Omental fat pad (tissue), 4 donors: ENCODE measurements around the gene ZFP3. TPM values are rescaled to one million over a fixed set of nuclear protein-coding genes. Genes with fewer than 3 reads are reported as not detected.
A peak's percentile ranks its signal among the peaks of the same experiment; 100 is the strongest.
"Not testable (repeated sequence)": the region's sequence is repeated elsewhere in the genome, so short reads cannot be mapped to it uniquely, and the experiment has no call there.

Source experiments
- ATAC-seq: fragments of 150-250 bp; one replicate; pipeline ENCODE4 v1.9.1; 2016; ENCODE audit warnings: mild to moderate bottlenecking, moderate library complexity; ENCODE audit not compliant: low FRiP score
- DNase-seq: peaks from one replicate; pipeline ENCODE4 v3.0.0-alpha.2; 2019; ENCODE audit warnings: low spot score
- total RNA-seq, 4 donors: library from RNA; depleted of rRNA; stranded (reverse); fragments of >200 nt; gene quantifications; one replicate each; pipeline ENCODE4 v1.1.0, GENCODE V29; 2016
- TF ChIP-seq, protein P1 (sequence below), 3 donors: fragments of 450-650 bp; IDR thresholded peaks; one replicate each; pipeline ENCODE4 v1.5.1; 2016 to 2017; ENCODE audit warnings: antibody characterized with exemption in 3 of 3, mild to moderate bottlenecking in 3 of 3, moderate library complexity in 2 of 3

The ZFP3 gene
- total RNA-seq, 4 donors from 2014 or later: 3.1 to 6.6 (median 3.9) TPM

DNA sequence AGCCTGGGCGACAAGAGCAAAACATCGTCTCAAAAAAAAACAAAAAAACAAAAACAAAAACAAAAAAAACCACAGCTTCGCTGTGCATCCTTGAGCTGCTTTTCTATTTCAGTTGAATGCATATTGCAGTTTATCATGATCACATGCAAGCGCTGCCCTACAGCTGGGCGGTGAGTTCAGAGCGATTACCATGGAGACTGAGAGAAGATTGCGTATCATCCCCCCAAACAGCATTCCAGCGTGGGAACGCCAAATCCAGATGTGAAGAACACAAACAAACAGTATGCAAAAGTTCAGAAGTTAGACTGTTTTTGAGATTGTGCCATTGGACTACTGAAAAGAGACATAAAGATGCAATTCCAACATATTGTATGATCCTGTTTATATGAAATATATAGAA lies 28.0 kb upstream of the ZFP3 start:
- no peak for DNase-seq
- TF ChIP-seq, protein P1, sequence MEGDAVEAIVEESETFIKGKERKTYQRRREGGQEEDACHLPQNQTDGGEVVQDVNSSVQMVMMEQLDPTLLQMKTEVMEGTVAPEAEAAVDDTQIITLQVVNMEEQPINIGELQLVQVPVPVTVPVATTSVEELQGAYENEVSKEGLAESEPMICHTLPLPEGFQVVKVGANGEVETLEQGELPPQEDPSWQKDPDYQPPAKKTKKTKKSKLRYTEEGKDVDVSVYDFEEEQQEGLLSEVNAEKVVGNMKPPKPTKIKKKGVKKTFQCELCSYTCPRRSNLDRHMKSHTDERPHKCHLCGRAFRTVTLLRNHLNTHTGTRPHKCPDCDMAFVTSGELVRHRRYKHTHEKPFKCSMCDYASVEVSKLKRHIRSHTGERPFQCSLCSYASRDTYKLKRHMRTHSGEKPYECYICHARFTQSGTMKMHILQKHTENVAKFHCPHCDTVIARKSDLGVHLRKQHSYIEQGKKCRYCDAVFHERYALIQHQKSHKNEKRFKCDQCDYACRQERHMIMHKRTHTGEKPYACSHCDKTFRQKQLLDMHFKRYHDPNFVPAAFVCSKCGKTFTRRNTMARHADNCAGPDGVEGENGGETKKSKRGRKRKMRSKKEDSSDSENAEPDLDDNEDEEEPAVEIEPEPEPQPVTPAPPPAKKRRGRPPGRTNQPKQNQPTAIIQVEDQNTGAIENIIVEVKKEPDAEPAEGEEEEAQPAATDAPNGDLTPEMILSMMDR (IDR thresholded peaks at IDR 0.05): no peak
- ATAC-seq: no peak

DNA sequence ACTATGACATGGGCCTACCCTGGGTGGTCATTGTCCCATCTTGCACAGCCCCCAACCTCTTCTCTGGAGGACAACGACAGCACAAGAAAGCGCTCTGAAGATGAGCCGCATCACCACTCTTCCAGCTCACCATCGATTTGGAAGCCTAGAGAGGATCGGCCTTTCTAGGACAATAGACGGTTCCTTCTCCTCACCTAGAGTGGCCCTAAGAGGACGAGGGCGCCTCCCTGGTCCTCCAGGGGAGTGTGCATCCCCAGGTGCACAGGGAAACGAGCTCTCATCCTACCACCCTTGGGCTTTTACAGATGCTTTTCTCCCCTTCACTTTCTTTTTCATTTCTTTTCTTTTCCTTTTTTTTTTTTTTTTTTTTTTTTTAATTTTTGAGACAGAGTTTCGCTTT lies 22.7 kb upstream of the ZFP3 start:
- DNase-seq (no peak), ATAC-seq (no peak)
- TF ChIP-seq, protein P1 (IDR thresholded peaks at IDR 0.05): no peak

DNA sequence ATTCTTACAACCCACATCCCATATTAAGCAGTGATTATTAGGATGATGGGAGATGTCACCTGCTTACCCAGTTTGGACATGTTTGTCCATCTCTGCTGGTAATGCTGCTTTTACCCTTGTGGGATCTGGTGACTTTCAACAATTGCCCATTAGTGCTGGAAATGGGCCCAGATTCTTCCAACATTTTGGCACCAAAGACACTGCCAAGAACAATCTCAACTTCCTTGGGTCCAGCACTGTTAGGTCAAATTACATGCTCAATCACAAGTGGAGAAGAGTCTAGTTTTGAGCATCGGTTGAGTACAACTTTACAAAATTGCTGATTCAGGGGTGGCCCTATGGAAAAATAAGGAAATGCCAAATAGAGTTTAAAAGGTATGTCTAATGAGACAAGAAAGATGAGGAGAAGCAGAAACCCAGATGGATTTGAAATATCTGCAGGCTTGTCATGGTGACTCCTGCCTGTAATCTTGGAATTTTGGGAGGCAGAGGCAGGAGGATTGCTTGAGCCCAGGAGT lies 13.0 kb upstream of the ZFP3 start:
- DNase-seq (no peak), ATAC-seq (no peak)
- TF ChIP-seq, protein P1 (IDR thresholded peaks at IDR 0.05): no peak

DNA sequence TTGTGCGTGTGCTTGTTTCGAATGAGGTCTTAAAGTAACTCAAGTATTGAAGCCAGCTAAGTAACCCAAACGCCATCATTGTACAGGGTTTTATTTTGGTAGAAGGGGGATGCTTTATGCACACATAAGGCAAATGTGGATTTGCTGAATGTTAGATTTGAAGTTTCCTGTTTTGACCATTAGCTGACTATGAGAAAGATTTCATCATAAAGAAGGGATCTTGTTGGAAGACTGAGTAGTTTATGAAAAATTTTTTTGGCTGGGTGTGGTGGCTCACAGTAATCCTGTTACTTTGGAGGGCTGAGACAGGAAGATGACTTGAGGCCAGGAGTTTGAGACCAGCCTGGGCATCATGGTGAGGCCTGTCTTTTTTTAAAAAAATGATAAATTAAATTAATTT lies 10.0 kb upstream of the ZFP3 start:
- DNase-seq: no peak
- TF ChIP-seq, protein P1 (IDR thresholded peaks at IDR 0.05): no peak
- no peak for ATAC-seq

DNA sequence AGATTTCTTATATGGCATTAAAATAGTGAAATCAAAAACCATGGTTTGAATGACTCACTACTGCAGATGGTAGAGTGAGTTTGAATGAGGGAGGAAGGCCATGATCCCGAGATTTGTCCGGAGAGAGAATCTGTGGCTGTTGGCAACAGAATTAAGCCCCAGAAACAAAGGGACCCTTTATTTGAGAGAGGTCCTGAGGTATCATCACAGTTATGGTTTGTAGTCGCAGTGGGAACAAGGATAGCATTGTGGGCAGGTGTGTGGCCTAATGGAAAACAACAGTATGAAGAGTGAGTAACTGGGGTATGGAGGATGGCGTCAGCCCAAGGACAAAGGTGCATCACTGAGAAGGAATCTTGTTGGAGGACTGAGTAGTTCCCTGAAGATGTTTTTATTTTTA lies 8.5 kb upstream of the ZFP3 start:
- DNase-seq (no peak), ATAC-seq (no peak)
- TF ChIP-seq, protein P1 (IDR thresholded peaks at IDR 0.05): no peak

DNA sequence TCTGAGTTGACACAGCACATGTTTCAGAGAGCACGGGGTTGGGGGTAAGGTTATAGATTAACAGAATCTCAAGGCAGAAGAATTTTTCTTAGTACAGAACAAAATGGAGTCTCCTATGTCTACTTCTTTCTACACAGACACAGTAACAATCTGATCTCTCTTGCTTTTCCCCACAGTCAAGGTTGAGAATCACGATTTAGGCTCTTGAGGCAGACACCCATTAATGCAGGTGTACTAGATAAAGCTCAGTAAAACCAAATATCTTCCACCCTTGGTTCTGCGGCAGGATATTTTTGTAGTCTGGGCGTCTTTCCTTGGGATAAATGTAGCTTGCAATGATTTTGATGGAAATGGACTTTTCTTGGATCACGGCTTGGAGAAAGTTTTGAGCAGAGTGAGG lies 2.8 kb upstream of the ZFP3 start:
- not testable (repeated sequence) for ATAC-seq, DNase-seq

DNA sequence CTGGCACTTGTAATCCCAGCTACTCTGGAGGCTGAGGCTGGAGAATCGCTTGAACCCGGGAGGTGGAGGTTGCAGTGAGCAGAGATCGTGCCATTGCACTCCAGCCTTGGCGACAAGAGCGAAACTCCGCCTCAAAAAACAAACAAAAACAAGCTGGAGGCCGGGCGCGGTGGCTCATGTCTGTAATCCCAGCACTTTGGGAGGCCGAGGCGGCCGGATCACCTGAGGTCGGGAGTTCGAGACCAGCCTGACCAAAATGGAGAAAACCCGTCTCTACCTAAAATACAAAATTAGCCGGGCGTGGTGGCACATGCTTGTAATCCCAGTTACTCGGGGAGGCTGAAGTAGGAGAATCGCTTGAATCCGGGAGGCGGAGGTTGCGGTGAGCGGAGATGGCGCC lies 992 bp upstream of the ZFP3 start:
- not testable (repeated sequence) for ATAC-seq, DNase-seq

DNA sequence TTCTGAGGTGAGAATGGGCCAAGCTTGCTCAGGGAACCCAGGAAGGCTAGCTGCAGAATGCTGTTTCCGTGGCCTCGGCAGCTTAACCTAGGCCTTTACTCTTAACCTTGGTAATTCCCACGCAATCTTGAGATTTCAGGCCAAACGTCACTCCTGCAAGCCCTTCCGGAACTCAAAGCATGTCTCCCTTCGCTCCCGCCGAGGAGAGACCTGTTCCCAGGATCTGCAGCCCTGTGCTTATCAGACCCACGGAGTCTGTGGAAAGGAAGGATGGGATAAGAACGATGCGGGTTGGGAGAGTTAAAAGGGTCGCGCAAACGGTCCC lies 524 bp upstream of the ZFP3 start:
- peak; percentile 21 for ATAC-seq

More for the DNA sequence above, 524 bp upstream of the ZFP3 start:
- no peak for DNase-seq
- TF ChIP-seq, protein P1 (IDR thresholded peaks at IDR 0.05): no peak
